ENCODE measurements around the gene HNRNPA2B1. TPM values are rescaled to one million over a fixed set of nuclear protein-coding genes. Genes with fewer than 3 reads are reported as not detected.

HNRNPA2B1 gene
- total RNA-seq, 2 donors from 2014 or later = 447 to 769 TPM

GRCh38 chr7:26233902-26234511 lies 33.5 kb upstream of the HNRNPA2B1 start:
- no peak for DNase-seq
- Histone ChIP-seq H3K36me3 (no peaks in the 10 kb centered on the region), H3K9ac (ENCODE audit: low read depth in 2 of 2, low read length in 2 of 2) (no peak overlapping the region), H3K4me3 (no peak overlapping the region), H3K9me3 (no peaks in the 10 kb centered on the region), H3K4me1 (no peaks in the 10 kb centered on the region), H3K27ac (no peak overlapping the region), H3K27me3 (no peaks in the 10 kb centered on the region)
- no peak for TF ChIP-seq CTCF (IDR thresholded peaks at IDR 0.05)
- intact Hi-C loops (cut with DNase I) = no loop called here

GRCh38 chr7:26227987-26228386 lies 27.4 kb upstream of the HNRNPA2B1 start:
- no peaks in the 10 kb centered on the region for H3K27me3 ChIP-seq
- TF ChIP-seq CTCF (IDR thresholded peaks at IDR 0.05) = no peak
- no peaks in the 10 kb centered on the region for H3K36me3 ChIP-seq
- no peak overlapping the region for H3K4me3 ChIP-seq
- no peaks in the 10 kb centered on the region for H3K4me1 ChIP-seq
- no peak for DNase-seq
- no peak overlapping the region for H3K27ac ChIP-seq
- no peaks in the 10 kb centered on the region for H3K9me3 ChIP-seq
- intact Hi-C loops (cut with DNase I) = no loop called here
- H3K9ac ChIP-seq (ENCODE audit: low read depth in 2 of 2, low read length in 2 of 2) = no peak overlapping the region

GRCh38 chr7:26224359-26224758 lies 23.8 kb upstream of the HNRNPA2B1 start:
- Histone ChIP-seq H3K27ac (no peak overlapping the region), H3K36me3 (no peaks in the 10 kb centered on the region), H3K9me3 (no peaks in the 10 kb centered on the region), H3K9ac (ENCODE audit: low read depth in 2 of 2, low read length in 2 of 2) (no peak overlapping the region), H3K4me1 (no peaks in the 10 kb centered on the region), H3K27me3 (no peaks in the 10 kb centered on the region), H3K4me3 (no peak overlapping the region)
- intact Hi-C loops (cut with DNase I) = no loop called here
- DNase-seq = no peak
- TF ChIP-seq CTCF (IDR thresholded peaks at IDR 0.05) = no peak

- intact Hi-C loops (cut with DNase I) = no loop called here
- Histone ChIP-seq H3K27me3 (no peaks in the 10 kb centered on the region), H3K36me3 (no peaks in the 10 kb centered on the region), H3K9ac (ENCODE audit: low read depth in 2 of 2, low read length in 2 of 2) (no peak overlapping the region), H3K4me3 (no peak overlapping the region), H3K9me3 (no peaks in the 10 kb centered on the region), H3K27ac (no peak overlapping the region), H3K4me1 (no peaks in the 10 kb centered on the region)
- TF ChIP-seq CTCF (IDR thresholded peaks at IDR 0.05) = no peak
- no peak for DNase-seq
Observed at GRCh38 chr7:26216049-26216448, 15.5 kb upstream of the HNRNPA2B1 start.

- no peaks in the 10 kb centered on the region for H3K9me3 ChIP-seq
- no peak overlapping the region for H3K9ac ChIP-seq (ENCODE audit: low read depth in 2 of 2, low read length in 2 of 2)
- no peaks in the 10 kb centered on the region for H3K27me3 ChIP-seq
- no peak for DNase-seq
- H3K36me3 ChIP-seq = no peaks in the 10 kb centered on the region
- intact Hi-C loops (cut with DNase I) = no loop called here
- H3K27ac ChIP-seq = no peak overlapping the region
- H3K4me1 ChIP-seq = no peaks in the 10 kb centered on the region
- TF ChIP-seq CTCF (IDR thresholded peaks at IDR 0.05) = no peak
- H3K4me3 ChIP-seq = no peak overlapping the region
Observed at GRCh38 chr7:26213807-26214515, 13.4 kb upstream of the HNRNPA2B1 start.
